Muscle of arm (tissue), 12 donors: ENCODE results near the gene RAD54L. TPM values are rescaled to one million over a fixed set of nuclear protein-coding genes. Genes with fewer than 3 reads are reported as not detected.
"Not testable (repeated sequence)": the region's sequence is repeated elsewhere in the genome, so short reads cannot be mapped to it uniquely, and the experiment has no call there.

ENCODE experiments used
- DNase-seq: peaks from one replicate; pipeline ENCODE4 v3.0.0-alpha.2; 2013
- polyA plus RNA-seq, 12 donors: library from polyadenylated mRNA; unstranded; fragments of 120-200 nt; gene quantifications; one replicate each; pipeline ENCODE4 v1.2.1, GENCODE V29; 2013; ENCODE audit not compliant: insufficient read length in 12 of 12

Gene RAD54L
- polyA plus RNA-seq, 12 donors, result 3.7 to 8.7 (median 6.5) TPM; not detected in 2

DNA sequence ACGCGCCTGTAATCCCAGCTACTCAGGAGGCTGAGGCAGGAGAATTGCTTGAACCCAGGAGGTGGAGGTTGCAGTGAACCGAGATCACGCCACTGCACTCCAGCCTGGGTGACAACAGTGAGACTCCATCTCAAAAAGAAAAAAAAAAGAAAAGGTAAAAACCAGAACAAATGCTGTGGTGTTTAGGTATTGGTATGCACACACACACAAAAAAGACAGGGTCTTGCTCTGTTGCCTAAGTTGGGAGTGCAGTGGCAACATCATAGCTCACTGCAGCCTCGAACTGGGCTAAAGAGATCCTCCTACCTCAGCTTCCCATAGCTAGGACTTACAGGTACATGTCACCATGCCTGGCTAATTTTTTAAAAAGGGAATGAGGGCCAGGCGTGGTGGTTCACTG is 71.7 kb downstream of the RAD54L start:
- not testable (repeated sequence) for DNase-seq

DNA sequence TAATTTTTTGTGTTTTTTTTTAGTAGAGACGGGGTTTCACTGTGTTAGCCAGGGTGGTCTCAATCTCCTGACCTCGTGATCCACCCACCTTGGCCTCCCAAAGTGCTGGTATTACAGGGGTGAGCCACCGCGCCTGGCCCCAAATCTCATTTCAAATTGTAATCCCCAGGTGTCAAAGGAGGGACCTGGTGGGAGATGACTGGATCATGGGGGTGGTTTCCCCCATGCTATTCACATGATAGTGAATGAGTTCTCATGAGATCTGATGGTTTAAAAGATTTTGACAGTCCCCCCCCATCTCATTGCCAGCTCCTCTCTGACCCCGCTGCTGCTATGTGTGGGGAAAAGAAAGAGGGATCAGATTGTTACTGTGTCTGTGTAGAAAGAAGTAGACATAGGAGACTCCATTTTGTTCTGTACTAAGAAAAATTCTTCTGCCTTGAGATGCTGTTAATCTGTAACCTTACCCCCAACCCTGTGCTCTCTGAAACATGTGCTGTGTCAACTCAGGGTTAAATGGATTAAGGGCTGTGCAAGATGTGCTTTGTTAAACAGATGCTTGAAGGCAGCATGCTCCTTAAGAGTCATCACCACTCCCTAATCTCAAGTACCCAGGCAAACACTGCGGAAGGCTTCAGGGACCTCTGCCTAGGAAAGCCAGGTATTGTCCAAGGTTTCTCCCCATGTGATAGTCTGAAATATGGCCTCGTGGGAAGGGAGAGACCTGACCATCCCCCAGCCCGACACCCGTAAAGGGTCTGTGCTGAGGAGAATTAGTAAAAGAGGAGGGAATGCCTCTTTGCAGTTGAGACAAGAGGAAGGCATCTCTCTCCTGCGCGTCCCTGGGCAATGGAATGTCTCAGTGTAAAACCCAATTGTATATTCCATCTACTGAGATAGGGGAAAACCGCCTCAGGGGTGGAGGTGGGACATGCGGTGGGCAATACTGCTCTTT is 72.7 kb downstream of the RAD54L start:
- not testable (repeated sequence) for DNase-seq

DNA sequence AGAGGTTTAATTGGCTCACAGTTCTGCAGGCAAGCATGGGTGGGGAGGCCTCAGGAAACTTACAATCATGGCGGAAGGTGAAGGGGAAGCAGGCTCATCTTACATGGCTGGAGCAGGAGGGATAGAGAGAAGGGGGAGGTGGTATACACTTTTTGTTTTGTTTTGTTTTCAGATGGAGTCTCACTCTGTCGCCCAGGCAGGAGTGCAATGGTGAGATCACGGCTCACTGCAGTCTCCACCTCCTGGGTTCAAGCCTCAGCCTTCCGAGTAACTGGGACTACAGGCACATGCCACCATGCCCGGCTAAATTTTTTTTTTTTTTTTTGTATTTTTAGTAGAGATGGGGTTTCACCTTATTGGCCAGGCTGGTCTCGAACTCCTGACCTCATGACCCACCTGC is 74.6 kb downstream of the RAD54L start:
- not testable (repeated sequence) for DNase-seq

DNA sequence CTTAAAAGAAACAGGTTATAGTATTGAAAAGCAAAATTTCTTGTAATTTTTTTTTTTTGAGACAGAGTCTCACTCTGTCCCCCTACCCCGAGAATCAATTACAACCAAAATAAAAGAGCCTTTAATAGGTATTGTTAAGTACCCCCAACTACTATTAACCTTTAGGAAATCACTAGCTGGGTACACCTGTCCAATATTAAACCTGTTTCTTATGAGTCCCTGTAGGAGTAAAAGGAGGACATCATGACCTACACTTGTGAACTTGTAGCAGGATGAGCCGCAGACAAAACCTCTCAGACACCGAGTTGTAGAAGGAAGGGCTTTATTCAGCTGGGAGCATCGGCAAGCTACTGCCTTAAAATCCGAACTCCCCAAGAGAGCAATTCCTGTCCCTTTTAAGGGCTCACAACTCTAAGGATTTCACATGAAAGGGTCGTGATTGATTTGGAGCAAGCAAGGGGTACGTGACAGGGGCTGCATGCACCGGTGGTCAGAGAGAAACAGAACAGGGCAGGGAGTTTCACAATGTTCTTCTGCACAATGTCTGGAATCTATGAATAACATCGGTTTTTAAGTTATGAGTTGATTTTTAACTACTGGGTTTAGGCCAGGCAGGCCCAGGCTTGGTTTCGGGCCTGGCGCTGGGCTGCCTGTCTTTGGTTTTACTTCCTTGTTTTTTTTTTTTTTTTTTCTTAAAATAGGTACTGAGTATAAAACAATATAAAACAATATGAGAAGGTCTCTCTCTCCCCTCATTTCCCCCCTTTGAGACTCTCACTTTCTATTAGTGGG is 77.9 kb downstream of the RAD54L start:
- not testable (repeated sequence) for DNase-seq

Other genes starting within 250 kb of the RAD54L start
- 10 to 100 TPM in 11 of 12 donors, not detected in 1; 13.2 to 19.9 (median 17.4) TPM for gene PIK3R3, start 115.1 kb upstream of the RAD54L start, polyA plus RNA-seq
- 10 to 100 TPM in 1 of 12 donors, 1 to 10 TPM in 4, under 1 TPM in 6, not detected in 1; 0.48 to 30.1 (median 0.80) TPM for gene TSPAN1, start 72.7 kb upstream of the RAD54L start, polyA plus RNA-seq
- not detected for gene P3R3URF, start 71.3 kb upstream of the RAD54L start, polyA plus RNA-seq
- gene POMGNT1, start 49.3 kb upstream of the RAD54L start, polyA plus RNA-seq, result 10 to 100 TPM in 11 of 12 donors, not detected in 1; 44.8 to 64.6 (median 48.3) TPM
- gene LURAP1, start 44.4 kb upstream of the RAD54L start, polyA plus RNA-seq, result 1 to 10 TPM in 9 of 12 donors, under 1 TPM in 1, not detected in 2; 0.94 to 1.8 (median 1.2) TPM
- gene LRRC41, start 55.9 kb downstream of the RAD54L start, polyA plus RNA-seq, result 10 to 100 TPM in 11 of 12 donors, not detected in 1; 44.1 to 62.3 (median 57.2) TPM
- gene UQCRH, start 55.9 kb downstream of the RAD54L start, polyA plus RNA-seq, result 100 to 1,000 TPM in 11 of 12 donors, not detected in 1; 227 to 307 (median 272) TPM
- 10 to 100 TPM in 11 of 12 donors, not detected in 1; 13.8 to 16.1 (median 14.5) TPM for gene NSUN4, start 93.0 kb downstream of the RAD54L start, polyA plus RNA-seq
- gene FAAH, start 146.6 kb downstream of the RAD54L start, polyA plus RNA-seq, result 10 to 100 TPM in 11 of 12 donors, not detected in 1; 10.8 to 25.8 (median 17.5) TPM
- gene DMBX1, start 242.1 kb downstream of the RAD54L start, polyA plus RNA-seq, result under 1 TPM in 3 of 12 donors, not detected in 9; 0.04 to 0.07 (median 0.07) TPM